Ovary (tissue), 9 donors: ENCODE results near the gene SLC4A7. TPM values are rescaled to one million over a fixed set of nuclear protein-coding genes. Genes with fewer than 3 reads are reported as not detected.
"Not testable (repeated sequence)": the region's sequence is repeated elsewhere in the genome, so short reads cannot be mapped to it uniquely, and the experiment has no call there.

ENCODE experiments used
- DNase-seq, 5 donors: peaks; one replicate each; pipeline ENCODE4 v3.0.0-alpha.2; 2019 to 2020
- H3K27ac ChIP-seq, 2 donors: fragments of 200-600 bp; one replicate each; pipeline versions ENCODE4 v1.5.1 to v1.8.0; 2019 to 2022
- H3K27me3 ChIP-seq: fragments of 200-600 bp; one replicate; pipeline ENCODE4 v1.8.0; 2022
- H3K36me3 ChIP-seq: fragments of 200-600 bp; sonication (generic); one replicate; pipeline ENCODE4 v1.5.1; 2019
- H3K4me1 ChIP-seq: one replicate; pipeline ENCODE4 v1.8.1; 2013; ENCODE audit warnings: mild to moderate bottlenecking, moderate library complexity; ENCODE audit not compliant: insufficient read depth
- H3K4me3 ChIP-seq: fragments of 200-600 bp; sonication (generic); one replicate; pipeline ENCODE4 v1.5.1; 2017
- H3K9me3 ChIP-seq, 2 donors: fragments of 200-600 bp in 1 of 2; sonication (generic) in 1 of 2; one replicate each; pipeline versions ENCODE4 v1.5.1 to v1.8.1; 2013 to 2019; ENCODE audit warnings: mild to moderate bottlenecking in 1 of 2, moderate library complexity in 1 of 2
- CTCF ChIP-seq, 3 donors: fragments of 450-650 bp in 2 of 3; fragments of 200-600 bp in 1 of 3; IDR thresholded peaks; one replicate each; pipeline versions ENCODE4 v1.5.1 to v1.8.0; 2016 to 2022; ENCODE audit warnings: antibody characterized with exemption in 3 of 3, mild to moderate bottlenecking in 1 of 3
- EP300 ChIP-seq: sonication (generic); formaldehyde crosslinking; IDR thresholded peaks from one replicate; pipeline ENCODE4 v1.6.1; 2017; ENCODE audit warnings: antibody characterized with exemption
- POLR2A ChIP-seq: fragments of 450-650 bp; IDR thresholded peaks from one replicate; pipeline ENCODE4 v1.6.1; 2017; ENCODE audit warnings: antibody characterized with exemption, mild to moderate bottlenecking, moderate library complexity
- WGBS, 3 donors: extraction: QIAGEN DNeasy Blood & Tissue Kit in 1 of 3; methylation state at CpG; one replicate each; pipeline versions ENCODE4 v1.1.5 to v1.1.7; 2013 to 2017; 5-methylcytosine and 5-hydroxymethylcytosine counted together
- intact Hi-C, 4 donors: fragments of 100-400 bp; cut with DNase I; formaldehyde crosslinking; loops; one replicate each; pipeline versions ENCODE4 v1.11.0 to v1.15.1; 2022 to 2023
- polyA plus RNA-seq, 2 donors: library from polyadenylated mRNA; stranded (reverse); fragments of 200-250 nt in 1 of 2; fragments of 350-450 nt in 1 of 2; fragmentation: Illumina TruSeq in 1 of 2; extraction: RNeasy Lipid Tissue Mini Kit (QIAGEN cat#74804) in 1 of 2; gene quantifications; one replicate each; pipeline ENCODE4 v1.2.3, GENCODE V29; 2013 to 2014
- total RNA-seq, 7 donors: library from RNA; depleted of rRNA in 2 of 7; stranded (reverse); fragments of >200 nt in 2 of 7; fragmentation: NEBNext Ultra II Directional in 3 of 7; extraction: Animal tissue kit (Norgen Biotek cat#: 25700) in 3 of 7; gene quantifications; one replicate each; pipeline versions ENCODE4 v1.1.0 to v1.2.4, GENCODE V29; 2016 to 2023
- donor health status: DM: no; HTN: no; CAD: no; lungs with moderate emphysema.
- donor health status: DM: no; HTN: no; CAD: no.
- donor health status: Bipolar disorder and iron deficiency.
- donor health status: DM: yes; HTN: yes; CAD: no.
- donor health status: DM: no; HTN: no; CAD: no.
- donor health status: DM: yes; HTN: yes; CAD: no.

The SLC4A7 gene
- total and polyA plus RNA-seq, 9 donors: 4.5 to 26.7 (median 22.7) TPM

DNA sequence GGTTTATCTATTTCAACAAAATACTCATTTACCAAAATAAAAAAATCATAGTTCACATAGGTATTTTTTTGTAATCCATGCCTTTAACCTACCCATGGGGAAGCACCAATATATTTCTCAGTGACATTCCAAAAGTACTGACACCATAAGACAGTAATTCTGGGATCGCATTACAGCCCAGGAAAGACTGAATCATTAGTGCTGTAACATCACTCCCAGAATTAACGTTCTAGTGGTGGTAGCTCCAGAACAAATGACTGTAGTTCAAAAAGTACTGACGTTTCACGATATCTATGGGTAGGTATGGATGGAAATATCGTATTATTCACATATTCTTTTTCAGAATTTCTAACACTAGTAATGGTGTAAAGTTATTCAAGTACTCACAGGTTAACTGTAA is 60.7 kb downstream of the SLC4A7 start:
- Histone ChIP-seq H3K9me3 (no peaks in the 10 kb centered on the region), H3K27me3 (no peaks in the 10 kb centered on the region), H3K4me1 (no peaks in the 10 kb centered on the region), H3K4me3 (no peak overlapping the region), H3K36me3 (no peaks in the 10 kb centered on the region), H3K27ac (no peak overlapping the region)
- 83 to 88% (median 85%) methylated on average over 5 of the region's 5 CpGs for WGBS, 3 donors
- intact Hi-C loops: no loop called here
- TF ChIP-seq POLR2A (no peak), CTCF (IDR thresholded peaks at IDR 0.05) (no peak), EP300 (no peak)
- DNase-seq: no peak

- intact Hi-C loops: no loop called here
- WGBS, 3 donors: 86 to 94% (median 92%) methylated on average over 2 of the region's 2 CpGs
- no peak for TF ChIP-seq EP300
- no peak for TF ChIP-seq CTCF (IDR thresholded peaks at IDR 0.05)
- Histone ChIP-seq H3K4me1 (no peaks in the 10 kb centered on the region), H3K4me3 (no peak overlapping the region), H3K27ac (no peak overlapping the region), H3K9me3 (no peaks in the 10 kb centered on the region), H3K36me3 (no peaks in the 10 kb centered on the region), H3K27me3 (no peaks in the 10 kb centered on the region)
- no peak for DNase-seq
Observed at GRCh38 chr3:27422617-27423016, 61.6 kb downstream of the SLC4A7 start.

DNA sequence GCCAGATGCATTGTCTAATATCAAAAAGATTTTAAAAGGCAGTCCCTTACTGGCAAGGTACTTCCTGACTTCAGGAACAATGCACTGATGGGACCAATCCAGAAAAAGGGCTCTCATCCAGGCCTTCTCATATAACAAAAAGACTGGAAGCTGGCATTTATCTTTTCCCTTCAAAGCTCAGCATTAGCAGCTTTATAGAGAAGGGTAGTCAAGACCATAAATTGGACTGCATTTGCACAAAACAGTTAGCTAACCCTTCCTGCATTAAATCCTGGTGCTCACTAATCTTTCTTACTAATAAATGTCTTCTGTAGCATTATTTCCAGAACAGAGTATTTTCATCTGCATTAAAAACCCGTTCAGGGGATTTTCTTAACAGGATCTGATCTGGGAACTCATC is 69.0 kb downstream of the SLC4A7 start:
- TF ChIP-seq POLR2A (no peak), CTCF (IDR thresholded peaks at IDR 0.05) (no peak), EP300 (no peak)
- WGBS, 3 donors: 71 to 85% (median 76%) methylated on average over 1 of the region's 1 CpG
- H3K4me3 ChIP-seq: no peak overlapping the region
- H3K36me3 ChIP-seq: no peaks in the 10 kb centered on the region
- H3K4me1 ChIP-seq: no peaks in the 10 kb centered on the region
- no peak for DNase-seq
- no peaks in the 10 kb centered on the region for H3K9me3 ChIP-seq
- H3K27ac ChIP-seq: no peak overlapping the region
- intact Hi-C loops: no loop called here
- H3K27me3 ChIP-seq: no peaks in the 10 kb centered on the region

- Histone ChIP-seq H3K4me1 (no peaks in the 10 kb centered on the region), H3K36me3 (no peaks in the 10 kb centered on the region), H3K27ac (no peak overlapping the region), H3K4me3 (no peak overlapping the region), H3K27me3 (no peaks in the 10 kb centered on the region), H3K9me3 (no peaks in the 10 kb centered on the region)
- intact Hi-C loops: no loop called here
- TF ChIP-seq EP300 (no peak), POLR2A (no peak), CTCF (IDR thresholded peaks at IDR 0.05) (no peak)
- WGBS, 3 donors: 60 to 64% (median 64%) methylated on average over 3 of the region's 3 CpGs
- no peak for DNase-seq
Observed at GRCh38 chr3:27392950-27393679, 91.1 kb downstream of the SLC4A7 start.

DNA sequence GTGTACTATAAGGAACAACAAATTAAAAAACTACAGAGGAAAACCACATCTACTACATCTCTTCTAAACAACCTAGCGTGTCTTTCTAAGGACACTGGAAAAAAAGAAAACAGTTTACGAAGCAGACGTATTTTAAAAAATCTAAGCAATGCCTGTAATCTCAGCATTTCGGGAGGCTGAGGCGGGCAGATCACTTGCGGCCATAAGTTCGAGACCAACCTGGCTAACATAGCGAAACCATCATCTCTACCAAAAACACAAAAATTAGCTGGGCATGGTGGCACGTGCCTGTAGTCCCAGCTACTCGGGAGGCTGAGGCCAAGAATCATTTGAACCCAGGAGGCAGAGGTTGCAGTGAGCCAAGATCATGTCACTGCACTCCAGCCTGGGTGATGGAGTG is 91.8 kb downstream of the SLC4A7 start:
- 93 to 94% (median 94%) methylated on average over 10 of the region's 10 CpGs for WGBS, 3 donors

More for the DNA sequence above, 91.8 kb downstream of the SLC4A7 start:
- intact Hi-C loops, H3K9me3 ChIP-seq, H3K27me3 ChIP-seq, H3K4me3 ChIP-seq, H3K36me3 ChIP-seq, DNase-seq, H3K27ac ChIP-seq, H3K4me1 ChIP-seq: not testable (repeated sequence)
